ENCODE results near the gene DNAJA3.

- TF ChIP-seq, protein P1, sequence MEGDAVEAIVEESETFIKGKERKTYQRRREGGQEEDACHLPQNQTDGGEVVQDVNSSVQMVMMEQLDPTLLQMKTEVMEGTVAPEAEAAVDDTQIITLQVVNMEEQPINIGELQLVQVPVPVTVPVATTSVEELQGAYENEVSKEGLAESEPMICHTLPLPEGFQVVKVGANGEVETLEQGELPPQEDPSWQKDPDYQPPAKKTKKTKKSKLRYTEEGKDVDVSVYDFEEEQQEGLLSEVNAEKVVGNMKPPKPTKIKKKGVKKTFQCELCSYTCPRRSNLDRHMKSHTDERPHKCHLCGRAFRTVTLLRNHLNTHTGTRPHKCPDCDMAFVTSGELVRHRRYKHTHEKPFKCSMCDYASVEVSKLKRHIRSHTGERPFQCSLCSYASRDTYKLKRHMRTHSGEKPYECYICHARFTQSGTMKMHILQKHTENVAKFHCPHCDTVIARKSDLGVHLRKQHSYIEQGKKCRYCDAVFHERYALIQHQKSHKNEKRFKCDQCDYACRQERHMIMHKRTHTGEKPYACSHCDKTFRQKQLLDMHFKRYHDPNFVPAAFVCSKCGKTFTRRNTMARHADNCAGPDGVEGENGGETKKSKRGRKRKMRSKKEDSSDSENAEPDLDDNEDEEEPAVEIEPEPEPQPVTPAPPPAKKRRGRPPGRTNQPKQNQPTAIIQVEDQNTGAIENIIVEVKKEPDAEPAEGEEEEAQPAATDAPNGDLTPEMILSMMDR (IDR thresholded peaks at IDR 0.05), result no peak
- TF ChIP-seq POLR2A (IDR thresholded peaks at IDR 0.05), result no peak
Observed at GRCh38 chr16:4501071-4501478, 75.4 kb downstream of the DNAJA3 start.

All from Peyer's patch (tissue), 4 donors.